ENCODE data around the gene NFASC.

The NFASC gene

DNA sequence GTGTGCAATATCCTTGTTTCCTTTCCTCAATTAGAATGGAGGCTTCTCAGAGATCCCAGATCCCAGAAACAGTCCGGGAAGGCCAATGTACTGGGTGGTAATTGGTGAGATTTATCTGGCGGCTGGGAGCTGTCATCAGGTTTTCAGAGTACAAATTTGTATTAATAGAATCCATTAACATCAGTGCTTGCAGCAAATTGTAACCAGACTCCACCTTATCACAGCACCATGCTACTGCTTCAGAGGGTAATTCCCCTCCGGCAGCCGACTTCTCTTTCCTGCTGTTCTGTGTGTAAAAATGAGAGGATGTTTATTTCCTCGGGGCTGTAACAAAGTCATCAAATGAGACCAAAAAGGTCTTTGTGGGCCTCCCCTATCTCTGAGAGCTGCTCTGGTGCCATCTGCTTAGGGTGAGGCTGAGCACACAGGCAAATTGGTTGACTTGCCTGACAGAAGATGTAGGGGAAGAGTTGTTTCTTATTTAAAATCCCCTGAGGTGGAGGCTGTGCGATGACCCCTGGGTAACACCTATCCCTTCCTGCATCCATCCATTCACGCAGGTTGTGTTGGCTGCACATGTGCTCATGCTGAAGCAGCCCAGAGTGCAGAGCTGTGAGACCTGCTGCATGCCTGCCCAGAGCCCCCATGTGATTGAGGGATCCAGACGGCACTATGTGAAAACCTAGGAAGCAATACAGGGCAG is 19.2 kb downstream of the NFASC start:
- no peak for DNase-seq (ENCODE audit: low read depth)

DNA sequence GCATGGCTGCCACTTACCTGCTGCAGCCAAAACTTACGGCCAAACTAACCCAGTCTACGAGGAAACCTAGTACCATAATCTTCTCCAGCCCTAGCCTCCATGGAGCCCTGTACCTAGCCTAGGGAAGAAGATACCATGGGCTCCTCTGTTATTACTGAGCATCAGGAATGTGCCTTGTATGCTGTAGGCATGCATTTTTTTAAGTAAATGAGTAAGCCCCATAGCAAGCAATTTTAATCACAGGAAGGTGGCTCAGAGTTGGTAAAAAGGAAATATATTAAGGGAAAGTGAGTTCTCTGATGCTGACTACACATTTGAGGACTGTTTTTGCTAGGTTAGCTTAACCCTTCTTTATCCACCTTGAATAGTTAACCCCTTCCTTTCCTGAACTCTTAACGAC is 21.2 kb downstream of the NFASC start:
- no peak for DNase-seq (ENCODE audit: low read depth)

DNA sequence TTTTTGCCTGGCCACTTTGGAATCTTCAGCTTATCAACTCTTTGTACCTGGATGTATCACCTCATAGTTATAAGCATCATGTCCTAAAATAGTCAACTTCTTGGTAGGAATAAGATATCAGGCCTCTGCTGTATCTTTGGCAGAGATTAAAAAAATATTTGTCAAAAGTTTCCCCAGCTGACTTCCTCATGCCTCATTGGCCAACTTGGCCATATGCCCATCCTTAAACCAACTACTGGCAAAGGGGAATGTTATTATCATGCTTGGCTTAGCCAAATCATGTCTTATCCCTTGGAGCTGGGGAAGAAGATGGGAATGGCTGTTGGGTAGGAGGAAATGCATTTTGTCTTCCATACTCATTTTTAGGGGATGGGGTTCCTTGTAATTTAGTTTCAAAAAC is 23.4 kb downstream of the NFASC start:
- DNase-seq (ENCODE audit: low read depth), result no peak

DNA sequence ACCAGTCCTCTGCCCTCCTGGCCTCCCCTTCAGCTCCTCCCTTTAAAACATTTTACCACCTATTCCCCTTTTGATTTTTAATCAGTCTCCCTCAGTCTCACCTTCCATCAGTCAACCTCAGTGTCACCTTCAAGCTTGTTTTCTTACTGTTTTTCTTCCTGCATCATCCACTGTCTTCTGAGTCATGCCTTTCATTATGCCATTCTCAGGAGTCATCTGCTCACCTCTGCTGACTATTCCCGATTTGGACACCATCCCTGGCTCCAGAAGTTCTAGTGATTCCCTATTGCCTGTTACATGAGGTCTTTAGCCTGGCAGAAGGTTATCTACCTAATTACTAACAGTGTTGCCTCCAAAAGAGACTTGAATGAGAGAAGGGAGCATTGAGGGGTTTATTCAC is 23.9 kb downstream of the NFASC start:
- DNase-seq (ENCODE audit: low read depth), result no peak

DNA sequence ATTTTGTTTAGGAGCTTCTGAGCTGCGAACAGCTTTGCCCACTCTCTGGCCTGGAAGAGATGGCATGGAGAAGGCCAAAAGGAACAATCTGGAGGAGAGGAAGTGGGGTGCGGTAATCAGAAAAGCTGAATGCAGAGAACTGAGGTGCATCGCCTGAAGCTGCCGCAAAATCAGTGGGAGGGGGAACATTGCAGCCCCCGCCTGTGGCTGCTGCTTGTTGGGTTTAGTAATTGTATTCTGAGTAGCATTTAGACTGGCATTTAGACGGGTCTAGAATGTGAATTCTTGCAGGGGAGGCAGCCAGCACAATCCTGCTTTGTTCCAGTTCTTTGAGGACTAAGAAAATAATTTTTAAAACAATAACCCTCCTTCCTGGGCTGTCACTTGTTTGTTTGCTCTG is 25.4 kb downstream of the NFASC start:
- DNase-seq (ENCODE audit: low read depth), result no peak

DNA sequence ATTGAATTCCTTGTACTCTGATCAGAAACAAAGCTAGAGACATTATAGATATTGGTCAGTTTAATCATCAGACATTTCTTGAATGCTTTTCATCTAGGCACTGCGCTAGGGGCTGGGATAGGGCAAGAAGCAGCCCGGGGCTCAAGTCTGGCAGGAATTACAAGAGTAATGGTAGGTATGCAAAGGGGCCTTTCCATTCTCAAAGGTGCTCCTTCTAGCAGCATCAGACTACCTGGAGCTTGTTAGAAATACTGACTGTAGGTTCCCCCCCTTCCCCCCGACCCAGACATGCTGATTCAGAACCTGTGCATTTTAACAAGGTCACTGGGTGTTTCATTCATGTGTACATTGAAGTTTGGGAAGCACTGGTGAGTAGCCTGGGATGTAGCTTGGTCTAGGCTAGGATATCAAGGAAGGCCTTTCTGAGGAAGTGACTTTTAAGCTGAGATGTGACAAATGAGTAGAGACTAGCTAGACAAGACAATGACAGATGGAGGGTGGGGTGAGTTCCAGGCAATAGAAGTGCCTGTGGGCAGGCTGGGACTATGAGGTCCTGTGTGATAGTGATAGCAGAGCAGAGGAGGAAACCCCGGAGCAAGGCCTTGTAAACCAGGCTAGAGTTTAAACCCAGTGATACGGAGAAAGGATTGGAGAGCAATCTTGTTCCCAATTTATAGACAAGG is 26.3 kb downstream of the NFASC start:
- DNase-seq (ENCODE audit: low read depth), result no peak

DNA sequence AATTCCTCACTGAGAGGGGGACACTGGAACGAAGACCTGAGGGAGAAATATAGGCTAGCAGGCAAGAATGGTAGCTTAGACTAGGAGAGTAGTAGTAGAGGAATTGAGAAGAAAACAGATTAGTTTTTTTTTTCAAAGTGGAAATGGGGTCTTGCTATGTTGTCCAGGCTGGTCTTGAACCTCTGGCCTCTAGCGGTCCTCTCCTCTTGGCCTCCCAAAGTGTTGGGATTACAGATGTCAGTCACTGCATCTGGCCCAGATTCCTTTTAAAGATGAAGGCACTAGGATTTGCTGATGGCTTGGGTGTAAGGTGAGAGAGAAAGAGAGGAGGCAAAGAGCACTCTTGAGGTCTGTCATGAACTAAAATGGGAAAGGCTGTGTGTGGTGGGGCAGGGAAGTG is 30.1 kb downstream of the NFASC start:
- no peak for DNase-seq (ENCODE audit: low read depth)

DNA sequence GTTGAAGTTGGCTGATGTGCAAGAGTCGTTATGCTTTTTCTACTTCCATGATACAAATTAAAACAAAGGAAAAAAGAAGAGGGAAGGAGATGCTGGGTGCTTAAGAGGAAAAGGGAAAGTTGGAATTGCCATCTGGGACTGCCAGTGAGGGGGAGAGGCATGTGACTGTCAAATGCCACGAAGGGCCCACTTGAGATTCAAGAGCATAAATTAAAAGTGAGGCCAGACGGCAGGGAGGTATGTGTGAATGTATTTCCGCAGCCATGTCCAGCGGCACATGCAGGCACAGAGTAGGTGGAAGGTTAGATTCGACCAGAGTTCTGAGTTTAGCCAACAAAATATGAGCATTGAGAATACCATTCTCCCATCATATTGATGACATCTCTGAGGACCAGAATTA is 32.0 kb downstream of the NFASC start:
- no peak for DNase-seq (ENCODE audit: low read depth)

DNA sequence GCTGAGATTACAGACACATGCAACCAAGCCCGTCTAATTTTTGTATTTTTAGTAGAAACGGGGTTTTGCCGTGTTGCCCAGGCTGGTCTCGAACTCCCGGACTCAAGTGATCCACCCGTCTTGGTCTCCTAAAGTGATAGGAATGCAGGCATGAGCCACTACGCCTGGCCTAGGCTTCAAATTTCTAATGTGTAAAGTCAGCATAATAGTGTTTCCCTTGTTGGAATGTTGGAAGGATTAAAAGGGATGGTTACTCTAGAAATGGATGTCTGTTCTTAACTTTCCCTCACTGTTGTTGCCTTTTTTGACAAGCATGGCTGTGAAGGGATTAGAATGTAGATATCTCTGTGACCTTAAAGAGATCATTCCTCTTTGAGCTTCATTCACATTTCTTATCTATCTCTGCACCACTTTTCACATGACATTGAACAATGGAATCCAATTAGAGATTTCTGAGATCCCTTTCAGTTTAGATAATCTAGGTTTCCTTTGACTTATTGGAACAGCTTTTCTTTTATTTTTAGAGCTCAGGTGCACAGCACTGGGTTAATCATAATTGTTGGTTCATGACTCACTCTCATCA is 33.7 kb downstream of the NFASC start:
- DNase-seq (ENCODE audit: low read depth), result no peak

DNA sequence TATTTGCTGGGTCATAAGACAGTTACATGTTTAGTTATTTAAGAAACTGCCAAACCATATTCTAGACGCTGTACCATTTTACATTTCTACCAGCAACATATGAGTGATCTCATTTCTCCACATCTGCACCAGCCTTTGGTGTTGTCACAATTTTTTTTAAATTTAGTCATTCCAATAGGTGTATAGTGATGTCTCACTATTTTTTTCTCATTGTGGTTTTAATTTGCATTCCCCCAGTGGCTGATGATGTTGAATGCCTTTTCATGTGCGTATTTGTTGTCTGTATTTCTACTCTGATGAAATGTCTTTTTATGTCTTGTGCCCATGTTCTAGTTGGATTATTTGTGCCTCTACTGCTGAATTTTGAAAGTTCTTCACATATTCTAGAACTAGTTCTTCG is 38.4 kb downstream of the NFASC start:
- no peak for DNase-seq (ENCODE audit: low read depth)

DNA sequence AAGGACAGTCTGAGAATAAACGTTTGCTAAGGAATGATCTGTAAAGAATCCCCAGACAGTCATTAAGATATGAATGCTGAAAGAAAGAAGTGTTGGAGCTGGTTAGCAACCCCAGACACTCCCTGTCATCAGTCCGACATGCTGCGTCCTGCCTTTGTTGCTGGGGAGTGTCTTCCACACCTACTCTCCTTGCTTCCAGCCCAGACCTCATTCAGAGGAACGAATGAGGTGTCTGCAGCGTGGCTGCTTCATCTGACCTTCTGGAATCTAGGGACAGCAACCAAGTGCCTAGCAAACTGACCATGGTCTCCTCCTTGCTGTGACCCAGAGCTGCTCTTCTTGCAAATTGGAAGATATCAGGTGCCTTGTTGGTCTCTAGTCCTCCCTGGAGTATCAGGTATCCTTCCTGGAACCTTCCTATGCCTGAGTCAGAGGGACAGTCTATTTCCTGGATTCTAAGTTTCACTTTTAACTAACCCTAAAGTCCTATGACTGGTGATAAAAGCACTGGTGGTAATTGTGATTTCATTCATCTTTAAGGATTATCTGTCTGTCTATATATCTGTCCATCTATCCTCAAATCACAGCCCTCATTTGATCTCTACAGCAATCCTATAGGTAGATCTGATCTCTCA is 45.3 kb downstream of the NFASC start:
- no peak for DNase-seq (ENCODE audit: low read depth)

DNA sequence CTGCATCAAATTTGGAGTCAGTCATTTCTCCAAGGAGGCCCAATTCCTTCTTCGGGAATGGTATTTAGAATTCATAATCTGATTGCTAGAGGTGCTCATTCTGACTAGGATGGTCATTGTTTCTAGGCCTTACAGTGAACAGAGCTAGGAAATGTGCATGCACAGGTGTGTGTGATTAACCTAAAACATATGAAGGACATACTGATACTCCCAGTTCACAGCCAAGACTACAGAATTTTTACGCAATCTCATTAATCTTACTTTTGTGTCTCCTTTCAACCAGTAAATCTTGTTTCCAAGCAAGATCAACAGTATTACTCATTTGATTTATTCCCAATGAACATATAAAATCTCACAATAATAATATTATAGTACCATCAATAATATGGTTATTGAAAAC is 47.1 kb downstream of the NFASC start:
- DNase-seq (ENCODE audit: low read depth), result no peak

DNA sequence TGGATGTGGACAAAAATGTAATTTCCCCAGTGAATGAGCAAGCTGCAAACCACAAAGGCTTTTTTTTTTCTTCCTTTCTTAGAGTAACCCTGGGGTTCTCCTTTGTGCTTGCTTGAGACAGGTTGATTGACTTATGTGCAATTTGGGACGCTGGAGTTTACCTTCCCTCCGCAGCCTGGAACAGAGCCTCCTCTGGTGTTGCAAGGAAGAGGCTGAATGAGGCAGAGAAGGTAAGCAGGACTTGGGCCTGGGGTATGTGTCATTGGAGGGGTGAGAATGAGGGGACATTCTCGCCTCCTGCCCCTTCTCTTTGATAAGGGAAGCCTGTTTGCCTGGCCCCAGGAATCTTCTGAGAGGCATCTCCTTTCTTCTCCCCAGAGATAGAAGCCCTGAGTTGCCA is 49.8 kb downstream of the NFASC start:
- no peak for DNase-seq (ENCODE audit: low read depth)

DNA sequence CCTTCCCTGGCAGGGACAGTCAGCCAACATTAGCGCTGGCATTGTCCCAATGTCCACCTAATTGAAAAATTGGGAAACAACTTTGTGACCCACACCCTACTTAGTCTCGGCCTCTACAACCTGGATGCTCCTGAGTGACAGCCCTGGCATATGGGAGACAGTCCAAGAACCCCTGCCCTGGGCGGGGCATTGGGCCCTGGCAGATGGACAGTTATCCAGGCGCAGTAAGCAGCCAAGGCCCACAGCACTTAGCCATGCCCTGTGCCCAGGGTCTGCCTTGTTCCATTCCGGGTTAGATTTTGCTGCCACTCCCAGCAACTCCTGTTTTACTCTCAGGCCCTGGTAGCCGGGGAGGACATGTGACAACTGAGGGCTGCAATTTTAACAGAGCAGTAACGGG is 50.3 kb downstream of the NFASC start:
- DNase-seq (ENCODE audit: low read depth), result no peak

DNA sequence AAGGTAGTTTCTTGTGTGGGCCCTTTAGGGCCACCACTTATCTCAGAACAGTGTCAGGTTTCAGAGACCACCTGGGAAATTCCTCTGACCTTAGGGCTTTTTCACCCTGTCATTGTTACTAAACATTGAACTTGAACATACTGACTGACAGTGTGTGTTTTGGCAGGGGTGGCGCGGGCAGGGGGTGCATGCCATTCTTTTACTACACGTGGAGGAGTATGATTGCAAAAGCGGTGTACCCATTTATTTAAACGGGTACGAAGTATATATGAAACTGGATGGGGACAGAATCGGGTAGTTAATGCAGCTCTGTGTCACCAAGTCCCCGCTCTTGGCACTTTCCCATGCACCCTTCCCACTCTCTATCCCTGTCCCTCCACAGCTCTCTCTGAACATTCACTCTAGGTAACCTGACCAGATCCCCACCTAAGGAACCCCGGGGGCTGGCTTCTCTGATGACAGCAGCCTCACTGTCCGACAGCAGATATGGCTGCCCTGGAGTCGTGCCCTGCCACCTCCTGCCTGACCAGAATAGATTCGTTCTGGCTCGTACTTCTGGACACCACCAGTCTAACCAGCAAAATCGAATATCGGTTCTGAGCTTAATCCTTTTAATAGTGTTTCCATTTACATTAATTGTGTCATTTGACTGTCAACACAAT is 51.3 kb downstream of the NFASC start:
- DNase-seq (ENCODE audit: low read depth), result no peak

DNA sequence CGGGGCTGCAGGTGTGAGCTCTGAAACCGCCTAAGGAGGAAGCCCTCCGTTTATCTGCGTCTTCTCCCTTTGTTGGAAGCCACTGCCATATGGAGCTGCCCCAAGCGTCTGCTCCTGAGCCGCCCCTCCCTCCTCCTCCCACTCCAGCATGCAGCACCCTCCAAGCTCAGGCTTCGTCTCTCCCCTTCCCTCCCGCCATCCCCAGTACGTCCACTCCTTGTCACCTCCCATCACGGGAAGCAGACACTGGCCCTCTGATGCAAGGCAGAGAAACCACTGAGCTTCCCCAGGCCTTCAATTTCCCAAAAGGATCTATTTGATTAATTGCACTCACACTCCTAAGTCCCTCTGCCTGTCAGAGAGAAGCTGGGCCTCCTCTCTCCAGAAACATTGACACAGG is 52.5 kb downstream of the NFASC start:
- no peak for DNase-seq (ENCODE audit: low read depth)

DNA sequence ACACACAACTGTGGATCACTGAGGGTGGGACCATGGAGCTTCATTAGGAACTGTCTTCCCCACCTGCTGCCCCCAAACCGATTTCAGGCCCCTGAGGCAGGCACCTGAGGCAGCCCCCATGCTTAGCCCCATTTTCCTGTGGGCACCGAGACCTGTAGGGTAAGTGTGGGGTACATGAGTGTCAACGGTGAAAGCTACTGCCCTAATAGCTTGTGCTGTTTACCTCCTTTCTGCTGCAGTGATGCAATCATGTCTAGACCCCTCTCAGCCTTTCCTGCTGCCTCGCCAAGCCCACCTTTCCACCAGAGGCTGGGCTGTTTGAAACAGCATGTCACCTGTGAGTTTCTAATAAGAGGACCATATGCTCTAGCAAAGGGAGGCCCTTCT is 53.0 kb downstream of the NFASC start:
- no peak for DNase-seq (ENCODE audit: low read depth)

DNA sequence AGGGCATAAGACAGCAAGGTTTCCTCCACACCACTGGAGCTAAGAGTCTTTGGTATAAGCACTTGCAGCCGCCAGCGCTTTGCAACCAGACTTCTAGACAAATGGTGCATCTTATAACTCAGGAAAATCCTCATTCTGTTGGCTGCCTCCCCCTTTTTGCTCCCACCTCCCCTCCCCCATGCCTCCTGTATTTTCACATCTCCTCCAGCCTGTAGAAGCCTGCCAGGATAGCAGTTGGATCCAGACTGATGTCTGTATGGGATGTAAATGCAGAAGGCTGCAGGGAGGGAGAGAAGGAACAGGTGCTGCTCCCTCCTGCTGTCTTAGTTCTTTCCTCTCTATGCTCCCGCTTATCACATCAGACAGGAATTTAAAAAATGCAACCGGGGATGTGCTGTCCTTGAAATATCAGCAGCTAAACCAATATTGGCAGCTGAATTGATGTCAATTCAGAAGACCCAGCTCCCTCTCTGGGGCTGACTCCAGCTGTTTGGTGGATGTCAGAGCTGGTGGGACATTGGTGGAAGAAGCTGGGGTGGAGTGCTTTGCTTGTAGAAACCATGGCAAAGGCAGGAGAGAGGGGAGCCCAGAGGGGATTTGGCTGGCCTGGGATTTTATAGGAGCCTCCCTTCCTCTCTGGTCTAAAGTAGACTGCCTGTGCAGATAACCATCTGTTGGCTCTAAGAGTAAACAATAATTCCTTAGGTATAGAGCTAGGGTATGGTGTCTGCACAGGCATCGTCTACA is 53.5 kb downstream of the NFASC start:
- no peak for DNase-seq (ENCODE audit: low read depth)

DNA sequence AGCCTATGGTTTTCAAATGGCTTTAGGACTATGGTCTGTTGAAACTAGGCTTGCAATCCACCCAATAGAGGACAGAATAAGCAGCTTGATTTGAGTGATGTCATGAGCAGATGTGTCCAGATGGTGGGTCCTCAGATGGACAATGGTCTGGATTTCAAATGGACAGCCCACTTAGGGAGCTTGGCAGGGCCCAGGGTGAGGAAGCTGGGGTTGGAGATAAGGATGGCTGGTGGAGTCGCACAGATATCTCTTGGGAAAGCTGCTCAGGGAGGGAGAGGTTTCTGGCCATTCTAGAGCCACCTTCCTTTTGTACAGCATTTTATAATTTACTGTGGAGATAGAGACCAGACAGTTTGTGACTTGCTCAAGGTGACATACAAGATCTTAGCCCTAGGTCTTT is 55.0 kb downstream of the NFASC start:
- no peak for DNase-seq (ENCODE audit: low read depth)

DNA sequence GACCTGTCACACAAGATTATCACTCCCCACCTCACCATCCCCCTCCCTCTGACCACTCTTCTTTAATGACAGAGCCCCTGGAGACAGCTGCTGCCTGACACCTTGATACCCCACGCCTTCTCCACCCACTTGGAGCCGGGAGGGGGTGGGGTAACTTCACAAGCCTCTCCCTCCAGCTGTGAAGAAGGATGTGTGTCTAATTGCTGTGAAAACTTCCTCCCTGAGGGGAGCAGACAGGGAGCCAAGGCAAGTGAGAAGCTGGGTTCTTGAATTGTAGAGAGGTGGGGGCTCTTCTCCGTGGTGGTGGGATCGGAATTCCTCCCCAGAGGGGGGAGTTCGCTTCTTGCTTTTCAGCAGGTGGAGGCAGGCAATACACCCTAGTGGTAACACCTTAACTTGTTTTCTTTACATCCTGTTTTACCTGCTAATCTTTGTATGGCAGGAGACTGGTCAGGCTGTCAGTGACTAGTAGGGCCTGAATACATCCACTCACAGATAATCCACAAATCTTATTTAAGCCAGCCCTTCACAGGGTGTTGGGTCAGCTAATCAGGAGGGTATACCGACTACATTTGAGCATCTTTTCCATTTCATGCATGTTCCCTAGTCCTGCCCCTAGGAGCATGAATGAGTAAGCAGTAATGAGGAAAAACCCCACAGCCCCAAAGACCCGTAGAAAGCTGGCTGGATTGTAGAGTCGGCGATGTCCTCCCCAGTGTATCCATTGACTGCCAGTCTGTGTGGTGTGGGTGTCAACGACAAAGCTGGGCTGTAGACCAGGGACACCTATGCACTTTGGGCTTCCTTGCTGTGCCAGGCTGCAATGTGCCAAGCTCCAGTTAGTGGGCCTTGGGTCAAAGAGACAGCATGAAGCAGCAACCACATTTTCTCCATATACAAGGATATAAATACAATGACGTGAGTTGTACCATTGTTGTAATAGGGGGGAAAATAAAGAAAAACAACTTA is 57.3 kb downstream of the NFASC start:
- no peak for DNase-seq (ENCODE audit: low read depth)
